Activated CD4-positive, alpha-beta T cell treated with anti-CD3 and anti-CD28 coated beads, Interleukin-2, amount 10 ng/mL, durations not matched to agents 7 days and 5 days (primary cell): Measurements from ENCODE around the gene CDCA8. TPM values are rescaled to one million over a fixed set of nuclear protein-coding genes. Genes with fewer than 3 reads are reported as not detected.
A peak's percentile ranks its signal among the peaks of the same experiment; 100 is the strongest.

ENCODE experiments used
- CTCF ChIA-PET: fragments of 350-600 bp; sonication (Branson Sonifier 250); formaldehyde crosslinking; loops from one replicate; lab custom pipeline; 2021; ENCODE audit warnings: antibody characterized with exemption; lab: Charles Lee
- POLR2A ChIA-PET: fragments of 350-600 bp; sonication (Branson Sonifier 250); formaldehyde crosslinking; loops from one replicate; lab custom pipeline; 2021; ENCODE audit warnings: antibody characterized with exemption; lab: Charles Lee
- DNase-seq: peaks from one replicate; pipeline ENCODE4 v3.0.0-alpha.2; 2020
- H3K27ac Mint-ChIP-seq: one replicate; pipeline ENCODE4 v1.8.0; 2021; ENCODE audit warnings: mild to moderate bottlenecking, moderate library complexity, mixed read lengths
- H3K27me3 Mint-ChIP-seq: one replicate; pipeline ENCODE4 v1.8.0; 2021; ENCODE audit warnings: mixed read lengths
- H3K36me3 Mint-ChIP-seq: one replicate; pipeline ENCODE4 v1.8.0; 2021; ENCODE audit warnings: low read depth, mixed read lengths
- H3K4me1 Mint-ChIP-seq: one replicate; pipeline ENCODE4 v1.8.0; 2021; ENCODE audit warnings: mixed read lengths
- H3K4me3 Mint-ChIP-seq: one replicate; pipeline ENCODE4 v1.8.0; 2021; ENCODE audit warnings: mild to moderate bottlenecking, moderate library complexity, mixed read lengths
- H3K9me3 Mint-ChIP-seq: one replicate; pipeline ENCODE4 v1.8.0; 2021; ENCODE audit warnings: mixed read lengths
- total RNA-seq, 2 experiments: library from RNA; stranded (reverse); gene quantifications; one replicate each; pipeline ENCODE4 v1.2.3, GENCODE V29; 2021

CDCA8 gene
- 10 to 100 TPM; 85.5 to 91.2 TPM for total RNA-seq

GRCh38 chr1:37692078-37692833 lies at the start of gene CDCA8:
Gene CDCA8, plus strand, starts transcription at chr1:37692516. Its CDS starts 175 bp downstream, at chr1:37692691.
- POLR2A ChIA-PET: interaction anchor here (1.1 kb wide), 1 partner anchor 338 kb away, joined by 3 read pairs; no protein-coding TSS in a partner anchor
- Mint-ChIP-seq H3K9me3 (no peaks in the 10 kb centered on the region), H3K27ac (peak within 1 kb of the TSS; percentile 97), H3K36me3 (peaks cover 45% of the 10 kb centered on the region), H3K4me1 (peaks cover 56% of the 10 kb centered on the region), H3K27me3 (no peaks in the 10 kb centered on the region), H3K4me3 (peak within 1 kb of the TSS; percentile 94)
- DNase-seq: peak; percentile 99
- CTCF ChIA-PET: interaction anchor here (0.7 to 1.9 kb wide), 17 partner anchors 8 to 217 kb away, joined by 3 to 7 read pairs (median 4); partner anchors contain the start of gene ZC3H12A

GRCh38 chr1:37647281-37647680 lies 45.0 kb upstream of the CDCA8 start:
- ChIA-PET POLR2A (no interaction called here), CTCF (no interaction called here)
- no peaks in the 10 kb centered on the region for H3K9me3 Mint-ChIP-seq
- H3K36me3 Mint-ChIP-seq: no peaks in the 10 kb centered on the region
- no peak for DNase-seq
- no peak overlapping the region for H3K27ac Mint-ChIP-seq
- H3K4me3 Mint-ChIP-seq: no peak overlapping the region
- H3K27me3 Mint-ChIP-seq: peaks cover 17% of the 10 kb centered on the region
- H3K4me1 Mint-ChIP-seq: no peaks in the 10 kb centered on the region

DNA sequence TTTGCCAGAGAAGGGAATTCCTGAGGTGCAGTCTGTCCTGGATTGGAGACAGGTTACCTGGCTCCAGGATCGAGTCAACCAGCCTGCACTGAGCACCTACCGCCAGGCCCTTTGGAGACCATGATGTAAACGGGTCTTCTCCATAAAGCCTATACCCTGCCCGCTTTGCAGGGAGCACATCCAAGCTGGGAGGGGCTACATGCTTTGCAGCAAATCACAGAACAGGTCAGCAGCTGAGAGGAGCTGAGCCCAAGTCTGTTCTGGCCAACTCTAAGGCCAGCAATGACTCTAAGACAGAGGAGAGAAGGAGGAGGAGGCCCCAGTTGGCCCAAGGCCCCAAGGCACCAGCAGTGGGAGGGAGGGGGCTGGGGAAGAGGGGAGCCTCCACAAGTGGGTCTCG lies 42.1 kb upstream of the CDCA8 start:
- Mint-ChIP-seq H3K4me3 (no peak overlapping the region), H3K36me3 (no peaks in the 10 kb centered on the region), H3K9me3 (no peaks in the 10 kb centered on the region), H3K4me1 (no peaks in the 10 kb centered on the region), H3K27me3 (peaks cover 6% of the 10 kb centered on the region), H3K27ac (no peak overlapping the region)
- ChIA-PET CTCF (no interaction called here), POLR2A (no interaction called here)
- DNase-seq: no peak

DNA sequence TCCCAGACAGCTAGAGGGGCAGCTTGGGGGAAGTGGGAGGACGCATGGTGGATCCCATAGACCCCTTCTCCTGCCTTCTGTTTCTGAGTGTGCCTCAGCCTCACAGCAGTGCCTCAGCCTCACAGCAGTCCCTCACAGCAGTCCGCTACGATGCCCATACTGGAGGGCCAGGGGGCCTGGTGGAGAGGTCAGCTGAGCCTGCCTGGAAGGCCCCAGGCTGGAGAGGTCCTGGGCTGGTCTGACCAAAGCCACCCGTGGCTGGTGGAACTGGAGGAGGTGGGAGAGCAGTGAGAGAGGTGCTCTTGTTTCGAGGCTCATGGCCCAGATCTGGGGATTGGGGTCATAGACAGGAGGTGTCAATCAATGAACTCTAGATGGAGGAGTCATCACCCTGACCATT lies 41.6 kb upstream of the CDCA8 start:
- no peak for DNase-seq
- H3K9me3 Mint-ChIP-seq: no peaks in the 10 kb centered on the region
- no peaks in the 10 kb centered on the region for H3K4me1 Mint-ChIP-seq
- H3K4me3 Mint-ChIP-seq: no peak overlapping the region
- ChIA-PET POLR2A (no interaction called here), CTCF (no interaction called here)
- peaks cover 8% of the 10 kb centered on the region for H3K27me3 Mint-ChIP-seq
- no peaks in the 10 kb centered on the region for H3K36me3 Mint-ChIP-seq
- no peak overlapping the region for H3K27ac Mint-ChIP-seq

DNA sequence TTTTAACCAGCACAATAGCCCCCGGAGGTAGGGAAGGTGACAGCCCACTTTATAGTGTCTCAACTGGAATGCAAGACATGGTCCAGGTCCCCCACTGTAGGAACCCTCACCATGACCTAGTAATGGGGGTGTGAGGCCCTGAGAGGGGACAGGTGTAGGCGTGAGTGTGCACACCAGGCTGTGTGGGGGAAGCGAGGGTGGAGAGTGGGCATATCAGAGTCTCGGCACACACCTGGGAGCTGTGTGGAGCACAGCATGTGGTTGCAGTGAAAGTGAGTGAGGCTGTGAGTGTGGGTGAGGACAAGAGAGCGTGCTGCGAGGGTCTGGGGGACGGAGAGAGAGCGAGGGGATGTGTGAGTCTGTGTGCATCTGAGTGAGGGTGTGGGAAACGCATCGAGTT lies 40.5 kb upstream of the CDCA8 start:
- H3K27ac Mint-ChIP-seq: no peak overlapping the region
- POLR2A ChIA-PET: no interaction called here
- CTCF ChIA-PET: interaction anchor here (0.5 kb wide), 1 partner anchor 9 kb away, joined by 3 read pairs; no protein-coding TSS in a partner anchor

GRCh38 chr1:37652976-37653375 lies 39.3 kb upstream of the CDCA8 start:
- Mint-ChIP-seq H3K27ac (no peak overlapping the region), H3K27me3 (peaks cover 12% of the 10 kb centered on the region), H3K9me3 (no peaks in the 10 kb centered on the region), H3K36me3 (no peaks in the 10 kb centered on the region), H3K4me1 (no peaks in the 10 kb centered on the region), H3K4me3 (no peak overlapping the region)
- no peak for DNase-seq
- CTCF ChIA-PET: no interaction called here
- POLR2A ChIA-PET: no interaction called here

More for the DNA sequence above, 40.5 kb upstream of the CDCA8 start:
- Mint-ChIP-seq H3K27me3 (peaks cover 12% of the 10 kb centered on the region), H3K9me3 (no peaks in the 10 kb centered on the region), H3K4me3 (no peak overlapping the region), H3K4me1 (no peaks in the 10 kb centered on the region), H3K36me3 (no peaks in the 10 kb centered on the region)
- no peak for DNase-seq

- no peaks in the 10 kb centered on the region for H3K4me1 Mint-ChIP-seq
- H3K36me3 Mint-ChIP-seq: no peaks in the 10 kb centered on the region
- DNase-seq: no peak
- H3K4me3 Mint-ChIP-seq: no peak overlapping the region
- no peaks in the 10 kb centered on the region for H3K9me3 Mint-ChIP-seq
- POLR2A ChIA-PET: no interaction called here
- CTCF ChIA-PET: no interaction called here
- H3K27ac Mint-ChIP-seq: no peak overlapping the region
- H3K27me3 Mint-ChIP-seq: peaks cover 11% of the 10 kb centered on the region
These were observed 38.4 kb upstream of the CDCA8 start for GRCh38 chr1:37653906-37654305.

- DNase-seq: no peak
- Mint-ChIP-seq H3K4me3 (no peak overlapping the region), H3K27me3 (peaks cover 18% of the 10 kb centered on the region), H3K4me1 (no peaks in the 10 kb centered on the region), H3K9me3 (no peaks in the 10 kb centered on the region), H3K36me3 (no peaks in the 10 kb centered on the region), H3K27ac (no peak overlapping the region)
- ChIA-PET POLR2A (no interaction called here), CTCF (interaction anchor here (1.1 kb wide), 1 partner anchor 18 kb away, joined by 3 read pairs; no protein-coding TSS in a partner anchor)
These were observed 37.0 kb upstream of the CDCA8 start for GRCh38 chr1:37655274-37655673.

- H3K27me3 Mint-ChIP-seq: peaks cover 20% of the 10 kb centered on the region
- H3K9me3 Mint-ChIP-seq: no peaks in the 10 kb centered on the region
- ChIA-PET POLR2A (no interaction called here), CTCF (interaction anchor here (0.5 to 0.6 kb wide), 2 partner anchors 8 to 673 kb away, joined by 3 to 5 read pairs; no protein-coding TSS in a partner anchor)
- DNase-seq: no peak
- no peak overlapping the region for H3K27ac Mint-ChIP-seq
- H3K36me3 Mint-ChIP-seq: no peaks in the 10 kb centered on the region
- no peak overlapping the region for H3K4me3 Mint-ChIP-seq
- no peaks in the 10 kb centered on the region for H3K4me1 Mint-ChIP-seq
These were observed 36.3 kb upstream of the CDCA8 start for GRCh38 chr1:37656026-37656425.

DNA sequence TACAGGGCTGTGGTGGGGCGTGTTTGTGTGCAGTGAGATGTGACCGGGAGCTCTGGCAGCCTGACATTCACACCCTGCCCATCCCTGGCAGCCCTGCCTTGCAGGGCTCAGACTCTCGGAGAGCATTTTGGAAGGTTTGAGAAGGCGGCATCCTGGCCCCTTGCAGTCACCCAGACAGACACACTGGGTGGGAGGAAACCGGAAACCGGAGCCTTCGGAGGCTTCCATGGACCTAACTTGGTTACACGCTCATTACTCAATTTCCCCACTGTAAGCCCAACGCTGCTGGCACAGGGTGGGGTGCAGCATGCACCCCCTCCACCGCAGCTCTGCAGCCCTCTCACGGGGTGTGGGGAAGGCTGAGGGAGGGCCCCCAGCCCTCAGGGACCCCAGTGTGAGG lies 35.4 kb upstream of the CDCA8 start:
- POLR2A ChIA-PET: no interaction called here
- H3K27me3 Mint-ChIP-seq: peaks cover 20% of the 10 kb centered on the region
- no peak overlapping the region for H3K4me3 Mint-ChIP-seq
- no peak overlapping the region for H3K27ac Mint-ChIP-seq
- H3K4me1 Mint-ChIP-seq: no peaks in the 10 kb centered on the region
- no peak for DNase-seq
- CTCF ChIA-PET: no interaction called here
- no peaks in the 10 kb centered on the region for H3K9me3 Mint-ChIP-seq
- no peaks in the 10 kb centered on the region for H3K36me3 Mint-ChIP-seq

- no peaks in the 10 kb centered on the region for H3K36me3 Mint-ChIP-seq
- no peak overlapping the region for H3K4me3 Mint-ChIP-seq
- no peak for DNase-seq
- CTCF ChIA-PET: no interaction called here
- no peak overlapping the region for H3K27ac Mint-ChIP-seq
- H3K9me3 Mint-ChIP-seq: no peaks in the 10 kb centered on the region
- POLR2A ChIA-PET: no interaction called here
- H3K27me3 Mint-ChIP-seq: peaks cover 20% of the 10 kb centered on the region
- no peaks in the 10 kb centered on the region for H3K4me1 Mint-ChIP-seq
These were observed 34.5 kb upstream of the CDCA8 start for GRCh38 chr1:37657620-37658412.

DNA sequence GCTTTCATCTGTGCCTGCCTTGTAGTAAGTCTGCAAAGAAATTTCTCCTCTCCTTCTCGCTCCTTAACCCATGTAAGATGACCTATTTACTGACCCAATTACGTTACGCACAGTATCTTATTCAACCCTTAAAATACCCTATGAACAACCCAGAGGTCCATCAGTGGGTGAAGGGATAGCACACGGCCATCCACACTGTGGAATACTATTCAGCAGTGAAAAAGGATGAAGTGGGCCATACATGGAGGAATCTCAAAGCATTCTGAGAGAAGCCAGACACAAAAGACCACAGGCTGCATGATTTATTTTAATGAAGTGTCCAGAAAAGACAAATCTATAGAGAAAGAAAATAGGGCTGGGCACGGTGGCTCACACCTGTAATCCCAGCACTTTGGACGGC lies 33.8 kb upstream of the CDCA8 start:
- Mint-ChIP-seq H3K4me3 (no peak overlapping the region), H3K27me3 (peaks cover 20% of the 10 kb centered on the region), H3K4me1 (no peaks in the 10 kb centered on the region), H3K27ac (no peak overlapping the region), H3K9me3 (no peaks in the 10 kb centered on the region), H3K36me3 (no peaks in the 10 kb centered on the region)
- no peak for DNase-seq
- CTCF ChIA-PET: no interaction called here
- POLR2A ChIA-PET: no interaction called here

DNA sequence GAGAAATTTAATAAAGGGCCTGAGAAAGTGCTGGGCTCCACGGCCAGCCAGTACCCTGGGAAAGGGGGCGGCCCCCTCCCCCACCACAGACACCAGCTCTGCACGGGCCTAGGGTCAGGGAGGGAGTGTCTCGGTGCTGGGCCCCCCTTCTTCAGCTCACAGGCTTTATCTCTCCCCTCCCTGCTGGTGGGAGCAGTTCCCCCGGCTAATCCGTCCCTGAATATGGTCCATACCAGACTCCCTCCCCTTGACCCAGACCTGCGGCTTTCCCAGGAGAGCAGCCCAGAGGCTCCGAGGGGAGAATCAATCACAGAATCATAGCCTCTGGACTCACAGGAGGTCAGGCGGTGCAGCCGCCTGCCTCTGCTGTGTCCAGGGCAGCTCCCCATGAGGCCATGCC lies 31.7 kb upstream of the CDCA8 start:
- Mint-ChIP-seq H3K9me3 (no peaks in the 10 kb centered on the region), H3K27ac (no peak overlapping the region), H3K27me3 (peaks cover 18% of the 10 kb centered on the region), H3K4me1 (no peaks in the 10 kb centered on the region), H3K36me3 (no peaks in the 10 kb centered on the region), H3K4me3 (no peak overlapping the region)
- POLR2A ChIA-PET: no interaction called here
- no peak for DNase-seq
- CTCF ChIA-PET: interaction anchor here (0.6 to 1.4 kb wide), 4 partner anchors 9 to 44 kb away, joined by 3 read pairs; no protein-coding TSS in a partner anchor
